ENCODE results near the gene TMX4. TPM values are rescaled to one million over a fixed set of nuclear protein-coding genes. Genes with fewer than 3 reads are reported as not detected.

TMX4 gene
- total RNA-seq, 3 donors from 2014 or later, result 40.0 to 61.9 (median 60.7) TPM

- no peaks in the 10 kb centered on the region for H3K36me3 ChIP-seq
- no peak for TF ChIP-seq POLR2A (IDR thresholded peaks at IDR 0.05)
- TF ChIP-seq, protein P1, sequence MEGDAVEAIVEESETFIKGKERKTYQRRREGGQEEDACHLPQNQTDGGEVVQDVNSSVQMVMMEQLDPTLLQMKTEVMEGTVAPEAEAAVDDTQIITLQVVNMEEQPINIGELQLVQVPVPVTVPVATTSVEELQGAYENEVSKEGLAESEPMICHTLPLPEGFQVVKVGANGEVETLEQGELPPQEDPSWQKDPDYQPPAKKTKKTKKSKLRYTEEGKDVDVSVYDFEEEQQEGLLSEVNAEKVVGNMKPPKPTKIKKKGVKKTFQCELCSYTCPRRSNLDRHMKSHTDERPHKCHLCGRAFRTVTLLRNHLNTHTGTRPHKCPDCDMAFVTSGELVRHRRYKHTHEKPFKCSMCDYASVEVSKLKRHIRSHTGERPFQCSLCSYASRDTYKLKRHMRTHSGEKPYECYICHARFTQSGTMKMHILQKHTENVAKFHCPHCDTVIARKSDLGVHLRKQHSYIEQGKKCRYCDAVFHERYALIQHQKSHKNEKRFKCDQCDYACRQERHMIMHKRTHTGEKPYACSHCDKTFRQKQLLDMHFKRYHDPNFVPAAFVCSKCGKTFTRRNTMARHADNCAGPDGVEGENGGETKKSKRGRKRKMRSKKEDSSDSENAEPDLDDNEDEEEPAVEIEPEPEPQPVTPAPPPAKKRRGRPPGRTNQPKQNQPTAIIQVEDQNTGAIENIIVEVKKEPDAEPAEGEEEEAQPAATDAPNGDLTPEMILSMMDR (IDR thresholded peaks at IDR 0.05), result no peak
- TF ChIP-seq POLR2AphosphoS5 (IDR thresholded peaks at IDR 0.05), result no peak
- no peak overlapping the region for H3K4me3 ChIP-seq
- no peaks in the 10 kb centered on the region for H3K4me1 ChIP-seq
- no peaks in the 10 kb centered on the region for H3K9me3 ChIP-seq
- H3K27me3 ChIP-seq, result no peaks in the 10 kb centered on the region
- DNase-seq (ENCODE audit: low spot score in 2 of 2), result no peak
- intact Hi-C loops (cut with DNase I; ENCODE audit: low total_unique reads), result no loop called here
- H3K27ac ChIP-seq, result no peak overlapping the region
Observed at GRCh38 chr20:8049310-8049709, 29.7 kb upstream of the TMX4 start.

DNA sequence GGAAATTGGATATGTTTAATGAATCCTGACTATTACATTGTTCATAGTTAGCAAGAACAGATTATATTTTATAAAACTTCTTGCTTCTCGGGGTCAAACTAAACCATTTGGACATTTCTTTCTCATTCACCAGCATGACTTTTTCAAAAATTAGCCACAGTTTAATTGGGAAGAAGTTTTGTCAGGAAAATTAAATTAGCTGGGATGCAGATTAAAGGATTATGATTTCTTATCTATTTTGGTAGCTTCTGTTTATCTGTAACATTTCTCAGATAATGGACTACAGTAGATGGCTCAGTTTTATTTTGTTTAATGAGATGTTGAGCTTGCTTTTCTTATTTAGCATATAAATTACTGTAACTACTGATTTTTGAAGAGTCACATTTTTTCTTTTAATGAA is 26.4 kb upstream of the TMX4 start:
- Histone ChIP-seq H3K4me1 (no peaks in the 10 kb centered on the region), H3K27ac (no peak overlapping the region), H3K27me3 (no peaks in the 10 kb centered on the region), H3K4me3 (no peak overlapping the region), H3K9me3 (no peaks in the 10 kb centered on the region), H3K36me3 (no peaks in the 10 kb centered on the region)
- intact Hi-C loops (cut with DNase I; ENCODE audit: low total_unique reads), result no loop called here
- DNase-seq (ENCODE audit: low spot score in 2 of 2), result no peak
- TF ChIP-seq POLR2AphosphoS5 (IDR thresholded peaks at IDR 0.05) (no peak), POLR2A (IDR thresholded peaks at IDR 0.05) (no peak)
- TF ChIP-seq, protein P1 (IDR thresholded peaks at IDR 0.05), result no peak

- DNase-seq (ENCODE audit: low spot score in 2 of 2), result no peak
- TF ChIP-seq, protein P1 (IDR thresholded peaks at IDR 0.05), result peak; percentile 55 to 70 (median 66)
- no peak for TF ChIP-seq POLR2AphosphoS5 (IDR thresholded peaks at IDR 0.05)
- Histone ChIP-seq H3K27ac (no peak overlapping the region), H3K36me3 (no peaks in the 10 kb centered on the region), H3K4me3 (no peak overlapping the region), H3K27me3 (no peaks in the 10 kb centered on the region), H3K9me3 (no peaks in the 10 kb centered on the region), H3K4me1 (no peaks in the 10 kb centered on the region)
- intact Hi-C loops (cut with DNase I; ENCODE audit: low total_unique reads), result loop anchor here (5.0 kb wide), 1 partner anchor 679 kb away; no protein-coding TSS in a partner anchor
Observed at GRCh38 chr20:8043687-8044282, 24.2 kb upstream of the TMX4 start.

GRCh38 chr20:8039042-8039441 is 19.5 kb upstream of the TMX4 start:
- Histone ChIP-seq H3K4me3 (no peak overlapping the region), H3K9me3 (no peaks in the 10 kb centered on the region), H3K4me1 (no peaks in the 10 kb centered on the region), H3K36me3 (no peaks in the 10 kb centered on the region), H3K27me3 (no peaks in the 10 kb centered on the region), H3K27ac (no peak overlapping the region)
- TF ChIP-seq, protein P1 (IDR thresholded peaks at IDR 0.05), result no peak
- TF ChIP-seq POLR2A (IDR thresholded peaks at IDR 0.05), result no peak
- TF ChIP-seq POLR2AphosphoS5 (IDR thresholded peaks at IDR 0.05), result no peak
- no peak for DNase-seq (ENCODE audit: low spot score in 2 of 2)
- intact Hi-C loops (cut with DNase I; ENCODE audit: low total_unique reads), result no loop called here

- DNase-seq (ENCODE audit: low spot score in 2 of 2), result no peak
- H3K27ac ChIP-seq, result no peak overlapping the region
- intact Hi-C loops (cut with DNase I; ENCODE audit: low total_unique reads), result no loop called here
- H3K36me3 ChIP-seq, result no peaks in the 10 kb centered on the region
- H3K4me1 ChIP-seq, result no peaks in the 10 kb centered on the region
- H3K4me3 ChIP-seq, result no peak overlapping the region
- no peaks in the 10 kb centered on the region for H3K9me3 ChIP-seq
- TF ChIP-seq POLR2AphosphoS5 (IDR thresholded peaks at IDR 0.05) (no peak), POLR2A (IDR thresholded peaks at IDR 0.05) (no peak)
- TF ChIP-seq, protein P1 (IDR thresholded peaks at IDR 0.05), result no peak
- H3K27me3 ChIP-seq, result no peaks in the 10 kb centered on the region
Observed at GRCh38 chr20:8036771-8037170, 17.2 kb upstream of the TMX4 start.

All from breast epithelium (tissue), 4 donors.